ENCODE measurements around the gene FXYD6. TPM values are rescaled to one million over a fixed set of nuclear protein-coding genes. Genes with fewer than 3 reads are reported as not detected.

The FXYD6 gene
- total and polyA plus RNA-seq, 12 donors: 34.3 to 218 (median 94.1) TPM

- H3K27me3 ChIP-seq: no peaks in the 10 kb centered on the region
- peaks cover 13 to 39% of the 10 kb centered on the region in 2 donors for H3K4me1 ChIP-seq (replicated peaks in 1 of 2)
- no peak overlapping the region for H3K4me3 ChIP-seq
- intact Hi-C loops (cut with DNase I): no loop called here
- H3K36me3 ChIP-seq (replicated peaks in 1 of 2): no peaks in the 10 kb centered on the region
- H3K9me3 ChIP-seq (replicated peaks in 1 of 3): no peaks in the 10 kb centered on the region
- TF ChIP-seq POLR2A (IDR thresholded peaks at IDR 0.05) (no peak), CTCF (IDR thresholded peaks at IDR 0.05) (no peak)
- peak overlapping the region in 2 of 5 donors; percentile 82 to 88 for H3K27ac ChIP-seq
- DNase-seq: peak in 4 of 7 donors; percentile 37 to 67 (median 56)
- WGBS, 4 donors: 66 to 89% (median 76%) methylated on average over 7 of the region's 7 CpGs
Observed at GRCh38 chr11:117884994-117885393, 8.5 kb upstream of the FXYD6 start.

GRCh38 chr11:117883063-117883462, 6.6 kb upstream of the FXYD6 start:
- peak in 1 of 7 donors; percentile 16 for DNase-seq
- WGBS, 4 donors: 89 to 97% (median 92%) methylated on average over 3 of the region's 3 CpGs
- Histone ChIP-seq H3K27ac (no peak overlapping the region), H3K9me3 (replicated peaks in 1 of 3) (no peaks in the 10 kb centered on the region), H3K36me3 (replicated peaks in 1 of 2) (no peaks in the 10 kb centered on the region), H3K27me3 (no peaks in the 10 kb centered on the region), H3K4me1 (replicated peaks in 1 of 2) (peaks cover 13 to 38% of the 10 kb centered on the region in 2 donors), H3K4me3 (no peak overlapping the region)
- intact Hi-C loops (cut with DNase I): no loop called here
- TF ChIP-seq CTCF (IDR thresholded peaks at IDR 0.05): no peak
- no peak for TF ChIP-seq POLR2A (IDR thresholded peaks at IDR 0.05)

GRCh38 chr11:117882311-117882905, 6.0 kb upstream of the FXYD6 start:
- no peak overlapping the region for H3K4me3 ChIP-seq
- no peak for TF ChIP-seq POLR2A (IDR thresholded peaks at IDR 0.05)
- TF ChIP-seq CTCF (IDR thresholded peaks at IDR 0.05): no peak
- peak in 2 of 7 donors; percentile 15 to 52 for DNase-seq
- 59 to 68% (median 65%) methylated on average over 11 of the region's 11 CpGs for WGBS, 4 donors
- intact Hi-C loops (cut with DNase I): no loop called here
- peaks cover 13 to 39% of the 10 kb centered on the region in 2 donors for H3K4me1 ChIP-seq (replicated peaks in 1 of 2)
- no peaks in the 10 kb centered on the region for H3K36me3 ChIP-seq (replicated peaks in 1 of 2)
- H3K27ac ChIP-seq: no peak overlapping the region
- H3K27me3 ChIP-seq: no peaks in the 10 kb centered on the region
- H3K9me3 ChIP-seq (replicated peaks in 1 of 3): no peaks in the 10 kb centered on the region

GRCh38 chr11:117881217-117881616, 4.8 kb upstream of the FXYD6 start:
- WGBS, 4 donors: 87 to 93% (median 92%) methylated on average over 5 of the region's 5 CpGs
- Histone ChIP-seq H3K9me3 (replicated peaks in 1 of 3) (no peaks in the 10 kb centered on the region), H3K27ac (no peak overlapping the region), H3K36me3 (replicated peaks in 1 of 2) (no peaks in the 10 kb centered on the region), H3K27me3 (no peaks in the 10 kb centered on the region), H3K4me1 (replicated peaks in 1 of 2) (peaks cover 10 to 39% of the 10 kb centered on the region in 2 donors), H3K4me3 (no peak overlapping the region)
- peak in 1 of 7 donors; percentile 15 for DNase-seq
- intact Hi-C loops (cut with DNase I): no loop called here
- TF ChIP-seq POLR2A (IDR thresholded peaks at IDR 0.05) (no peak), CTCF (IDR thresholded peaks at IDR 0.05) (no peak)

All from adrenal gland (tissue), 12 donors.